GM12878 (cell line): ENCODE results near the gene RNF175. TPM values are rescaled to one million over a fixed set of nuclear protein-coding genes. Genes with fewer than 3 reads are reported as not detected.

Experiments
- ATAC-seq: fragments of 200-7000 bp; cut with Tn5 transposase; 3 replicates; pipeline ENCODE4 v1.9.1; 2020; ENCODE audit warnings: mild to moderate bottlenecking, moderate library complexity
- BruUV-seq: library from RNA; stranded (reverse); fragments of 400-500 nt; replicated peaks from 2 replicates; lab custom pipeline; 2021; lab: Mats Ljungman, UMichigan
- CTCF ChIA-PET: fragments of 300-600 bp; sonication (Branson Sonifier 250); formaldehyde crosslinking; extraction: SDS; loops from one replicate; lab custom pipeline; 2021; ENCODE audit warnings: inconsistent platforms; lab: Yijun Ruan, JAX
- POLR2A ChIA-PET: fragments of 350-600 bp; formaldehyde crosslinking; extraction: SDS; loops from one replicate; lab custom pipeline; 2021; ENCODE audit warnings: inconsistent platforms; lab: Charles Lee
- RAD21 ChIA-PET: fragments of 300-600 bp; sonication (Branson Sonifier 250); formaldehyde crosslinking; loops from one replicate; lab custom pipeline; 2023; ENCODE audit warnings: antibody characterized with exemption; ENCODE audit not compliant: unreplicated experiment; lab: Charles Lee
- SMC1A ChIA-PET: fragments of 300-600 bp; sonication (Branson Sonifier 250); formaldehyde crosslinking; loops from one replicate; lab custom pipeline; 2023; ENCODE audit not compliant: unreplicated experiment, uncharacterized antibody; lab: Charles Lee
- DNase-seq: peaks from one replicate; pipeline ENCODE4 v3.0.0-alpha.2; 2011; ENCODE audit warnings: low read depth, low spot score
- FAIRE-seq: peaks from 3 replicates; lab custom pipeline; 2011; peaks lifted over from hg19 to GRCh38; lab: Jason Lieb, UNC
- H2AFZ ChIP-seq: 2 replicates; pipeline ENCODE4 v1.6.0; 2011; ENCODE audit warnings: low read depth, low read length, control low read depth; ENCODE audit not compliant: control insufficient read depth
- H3K27ac ChIP-seq: 2 replicates; pipeline ENCODE4 v1.5.1; 2011; ENCODE audit warnings: control low read depth; ENCODE audit not compliant: control insufficient read depth, insufficient read depth
- H3K27me3 ChIP-seq, 2 experiments: replicated peaks in 1 of 2; 2 replicates each; pipeline versions ENCODE4 v1.6.0 to v1.6.1; 2011; ENCODE audit warnings: low read length in 1 of 2; ENCODE audit not compliant: control insufficient read depth in 2 of 2, insufficient read depth in 2 of 2
- H3K36me3 ChIP-seq, 2 experiments: 2 replicates each; pipeline ENCODE4 v1.5.1; 2011; ENCODE audit warnings: low read length in 1 of 2; ENCODE audit not compliant: control insufficient read depth in 2 of 2, insufficient read depth in 2 of 2
- H3K4me1 ChIP-seq: 2 replicates; pipeline ENCODE4 v1.6.1; 2011; ENCODE audit warnings: mild to moderate bottlenecking, low read length, moderate library complexity, mixed read lengths; ENCODE audit not compliant: control insufficient read depth, insufficient read depth
- H3K4me2 ChIP-seq: 2 replicates; pipeline ENCODE4 v1.6.0; 2011; ENCODE audit warnings: control low read depth; ENCODE audit not compliant: control insufficient read depth, insufficient read depth
- H3K4me3 ChIP-seq: fragments of 200-600 bp; sonication (generic); 2 replicates; pipeline ENCODE4 v1.5.1; 2016
- H3K79me2 ChIP-seq: 2 replicates; pipeline ENCODE4 v1.6.0; 2011; ENCODE audit warnings: low read length; ENCODE audit not compliant: control insufficient read depth, insufficient read depth
- H3K9ac ChIP-seq: 2 replicates; pipeline ENCODE4 v1.8.0; 2011; ENCODE audit warnings: low read length, control low read depth, mixed read lengths; ENCODE audit not compliant: control insufficient read depth, insufficient read depth
- H3K9me3 ChIP-seq: replicated peaks from 3 replicates; pipeline ENCODE4 v1.5.1; 2011; ENCODE audit warnings: mild to moderate bottlenecking, low read length; ENCODE audit not compliant: control insufficient read depth, insufficient read depth
- H4K20me1 ChIP-seq: 2 replicates; pipeline ENCODE4 v1.6.0; 2011; ENCODE audit not compliant: control insufficient read depth, insufficient read depth
- CHD2 ChIP-seq: IDR thresholded peaks from 2 replicates; pipeline ENCODE4 v1.6.1; 2011; ENCODE audit warnings: low read depth, low read length, improper control_type of control experiment, borderline replicate concordance
- NRF1 ChIP-seq: conservative IDR thresholded peaks from 2 replicates; pipeline ENCODE4 v1.6.1; 2011; ENCODE audit warnings: mild to moderate bottlenecking, low read depth, low read length, improper control_type of control experiment
- SUZ12 ChIP-seq: fragments of 200-600 bp; sonication (generic); IDR thresholded peaks from one replicate; pipeline ENCODE4 v1.6.1; 2018; ENCODE audit warnings: antibody characterized with exemption, mild to moderate bottlenecking; ENCODE audit not compliant: unreplicated experiment
- WRNIP1 ChIP-seq: IDR thresholded peaks from 2 replicates; pipeline ENCODE4 v1.6.1; 2011; ENCODE audit warnings: low read depth, low read length, improper control_type of control experiment, borderline replicate concordance
- WGBS: methylation state at CpG from one replicate; pipeline ENCODE4 v1.1.6; 2016; ENCODE audit warnings: low lambda C conversion rate; ENCODE audit not compliant: insufficient replicate concordance, insufficient coverage; ENCODE audit errors: missing lambda C conversion rate; 5-methylcytosine and 5-hydroxymethylcytosine counted together
- in situ Hi-C: fragments of 300-500 bp; cut with MboI; formaldehyde crosslinking; loops from 9 replicates; pipeline ENCODE4 v1.14.3; 2018; ENCODE audit warnings: mixed read lengths
- intact Hi-C: fragments of 100-400 bp; cut with micrococcal nuclease; formaldehyde crosslinking; loops from one replicate; pipeline ENCODE4 v1.14.2; 2022; ENCODE audit not compliant: unreplicated experiment
- polyA plus RNA-seq, 11 experiments: library from polyadenylated mRNA; depleted of rRNA in 4 of 11; unstranded in 6 of 11; stranded (reverse) in 5 of 11; fragments of >200 nt; fragmentation: Nextera tagmentation in 4 of 11; fragmentation: Illumina TruSeq in 1 of 11; extraction: Ambion mirVana in 4 of 11; extraction: Trizol in 1 of 11; gene quantifications; 1 replicate in 1 of 11; 2 replicates in 10 of 11; pipeline versions ENCODE4 v1.2.1 to v1.2.3, GENCODE V29; 2011 to 2016; ENCODE audit warnings: inconsistent platforms in 2 of 11, missing spikeins in 2 of 11, low read depth in 1 of 11
- total RNA-seq, 4 experiments: library from RNA; depleted of rRNA in 3 of 4; stranded (reverse); fragments of >200 nt in 3 of 4; fragmentation: Illumina TruSeq in 1 of 4; extraction: Trizol in 1 of 4; gene quantifications; 2 replicates each; pipeline versions ENCODE4 v1.2.1 to v1.2.3, GENCODE V29; 2013 to 2021

The RNF175 gene
- total and polyA plus RNA-seq, 10 of the 15 experiments (the other 5 are each of a cell fraction or from before 2014, with no cell fraction given): not detected

DNA sequence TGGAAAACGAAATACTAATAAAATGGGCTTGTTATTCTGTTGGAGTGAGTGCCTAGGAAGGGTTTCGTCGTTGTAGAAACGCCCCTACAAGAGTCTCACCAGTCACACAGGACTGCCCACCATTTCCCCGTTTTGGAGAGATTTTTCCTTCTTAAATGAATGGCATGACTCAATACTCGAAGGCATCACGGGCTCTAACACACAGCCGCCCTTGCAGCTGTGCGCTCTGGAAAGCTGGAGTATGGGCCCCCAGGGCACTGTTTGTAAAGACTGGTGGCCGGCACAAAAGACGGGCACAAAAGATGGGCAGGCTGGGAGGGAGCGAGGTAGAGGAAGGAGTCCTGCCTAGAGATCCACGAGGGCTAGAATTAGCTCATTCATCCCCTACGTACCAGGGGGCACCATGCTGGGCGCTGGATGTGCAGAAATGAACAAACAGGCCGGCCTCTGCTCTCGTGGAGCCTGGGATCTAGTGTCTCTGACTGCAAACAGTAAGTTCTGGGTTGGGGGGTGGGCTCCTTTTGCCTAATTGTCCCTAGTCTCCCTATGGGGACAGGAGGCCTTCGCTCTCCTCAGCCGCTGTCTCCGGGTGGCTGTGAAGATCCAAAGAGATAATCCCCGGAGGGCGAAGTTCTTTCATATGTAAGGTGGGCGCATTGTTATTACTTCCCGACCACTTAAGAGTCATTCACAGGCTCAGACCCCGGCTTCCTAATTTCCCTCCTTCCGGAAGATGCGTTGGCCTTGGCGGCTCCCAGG lies 30.1 kb upstream of the RNF175 start (continued):
- no peak for TF ChIP-seq WRNIP1
- TF ChIP-seq NRF1: no peak

DNA sequence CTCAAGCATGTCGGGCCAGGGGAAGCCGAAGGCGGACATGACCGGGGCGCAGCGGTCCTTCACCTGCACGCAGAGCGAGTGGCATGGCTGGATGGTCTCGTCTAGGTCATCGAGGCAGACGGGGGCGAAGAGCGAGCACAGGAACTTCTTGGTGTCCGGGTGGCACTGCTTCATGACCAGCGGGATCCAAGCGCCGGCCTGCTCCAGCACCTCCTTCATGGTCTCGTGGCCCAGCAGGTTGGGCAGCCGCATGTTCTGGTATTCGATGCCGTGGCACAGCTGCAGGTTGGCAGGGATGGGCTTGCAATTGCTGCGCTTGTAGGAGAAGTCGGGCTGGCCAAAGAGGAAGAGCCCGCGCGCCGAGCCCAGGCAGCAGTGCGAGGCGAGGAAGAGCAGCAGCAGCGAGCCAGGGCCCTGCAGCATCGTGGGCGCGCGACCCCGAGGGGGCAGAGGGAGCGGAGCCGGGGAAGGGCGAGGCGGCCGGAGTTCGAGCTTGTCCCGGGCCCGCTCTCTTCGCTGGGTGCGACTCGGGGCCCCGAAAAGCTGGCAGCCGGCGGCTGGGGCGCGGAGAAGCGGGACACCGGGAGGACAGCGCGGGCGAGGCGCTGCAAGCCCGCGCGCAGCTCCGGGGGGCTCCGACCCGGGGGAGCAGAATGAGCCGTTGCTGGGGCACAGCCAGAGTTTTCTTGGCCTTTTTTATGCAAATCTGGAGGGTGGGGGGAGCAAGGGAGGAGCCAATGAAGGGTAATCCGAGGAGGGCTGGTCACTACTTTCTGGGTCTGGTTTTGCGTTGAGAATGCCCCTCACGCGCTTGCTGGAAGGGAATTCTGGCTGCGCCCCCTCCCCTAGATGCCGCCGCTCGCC lies 28.8 kb upstream of the RNF175 start, which contains the start of gene SFRP2:
TSS of gene SFRP2 (minus strand) at position 671 of the 864 bp plus-strand sequence. CDS start at position 423, 248 bp downstream.
- Histone ChIP-seq H2AFZ (no peak within 1 kb of the TSS), H3K79me2 (no peaks in the 10 kb centered on the region), H3K36me3 (no peaks in the 10 kb centered on the region), H3K27me3 (peaks cover 30 to 35% of the 10 kb centered on the region in 2 experiments), H3K4me1 (no peaks in the 10 kb centered on the region), H3K9me3 (no peaks in the 10 kb centered on the region), H3K9ac (no peak within 1 kb of the TSS), H3K27ac (no peak within 1 kb of the TSS), H3K4me2 (no peak within 1 kb of the TSS), H4K20me1 (no peaks in the 10 kb centered on the region), H3K4me3 (no peak within 1 kb of the TSS)
- intact Hi-C loops (loop anchor here (10.0 kb wide), 1 partner anchor 226 kb away; no protein-coding TSS in a partner anchor), in situ Hi-C loops (no loop called here)
- ChIA-PET SMC1A (no interaction called here), POLR2A (interaction anchor here (0.7 kb wide), 1 partner anchor 1361 kb away, joined by 8 read pairs; no protein-coding TSS in a partner anchor), CTCF (no interaction called here), RAD21 (no interaction called here)
- DNase-seq (no peak), ATAC-seq (no peak), FAIRE-seq (no peak)
- BruUV-seq: no TSS peak
- TF ChIP-seq SUZ12: peak; percentile 87
- TF ChIP-seq CHD2: no peak
- WGBS: 14% methylated on average over 60 of the region's 72 CpGs
